ENCODE measurements around the gene PITPNM3.
"Not testable (repeated sequence)": the region's sequence is repeated elsewhere in the genome, so short reads cannot be mapped to it uniquely, and the experiment has no call there.

- not testable (repeated sequence) for TF ChIP-seq CTCF, POLR2A (IDR thresholded peaks at IDR 0.05)
Measured at GRCh38 chr17:6573495-6573894, 17.1 kb upstream of the PITPNM3 start.
